Nephron progenitor cell (in vitro differentiated cells): ENCODE measurements around the gene TMEM38B.
A peak's percentile ranks its signal among the peaks of the same experiment; 100 is the strongest.

Experiments
- DNase-seq: peaks from one replicate; pipeline ENCODE4 v3.0.0; 2021
- H3K27ac Mint-ChIP-seq: 2 replicates; pipeline ENCODE4 v1.8.0; 2021; ENCODE audit warnings: mild to moderate bottlenecking, moderate library complexity, mixed read lengths
- H3K27me3 Mint-ChIP-seq: 2 replicates; pipeline ENCODE4 v1.8.0; 2021; ENCODE audit warnings: mild to moderate bottlenecking, low read depth, mixed read lengths; ENCODE audit not compliant: poor library complexity
- H3K36me3 Mint-ChIP-seq: 2 replicates; pipeline ENCODE4 v1.8.0; 2021; ENCODE audit warnings: low read depth, mixed read lengths
- H3K4me1 Mint-ChIP-seq: 2 replicates; pipeline ENCODE4 v1.8.0; 2021; ENCODE audit warnings: mixed read lengths
- H3K4me3 Mint-ChIP-seq: 2 replicates; pipeline ENCODE4 v1.8.0; 2021; ENCODE audit warnings: mild to moderate bottlenecking, moderate library complexity, mixed read lengths
- H3K9me3 Mint-ChIP-seq: 2 replicates; pipeline ENCODE4 v1.8.0; 2021; ENCODE audit warnings: mild to moderate bottlenecking, moderate library complexity, mixed read lengths
- CTCF ChIP-seq: fragments of 200-600 bp; sonication (generic); IDR thresholded peaks from 2 replicates; pipeline ENCODE4 v1.5.0; 2021; ENCODE audit warnings: antibody characterized with exemption

TMEM38B gene

GRCh38 chr9:105658351-105658750 is 36.0 kb upstream of the TMEM38B start:
- H3K4me1 Mint-ChIP-seq, result peaks cover 19% of the 10 kb centered on the region
- DNase-seq, result no peak
- H3K36me3 Mint-ChIP-seq, result no peaks in the 10 kb centered on the region
- no peak for TF ChIP-seq CTCF
- H3K27me3 Mint-ChIP-seq, result peaks cover 64% of the 10 kb centered on the region
- H3K4me3 Mint-ChIP-seq, result peak overlapping the region; percentile 35
- H3K27ac Mint-ChIP-seq, result no peak overlapping the region
- H3K9me3 Mint-ChIP-seq, result no peaks in the 10 kb centered on the region

DNA sequence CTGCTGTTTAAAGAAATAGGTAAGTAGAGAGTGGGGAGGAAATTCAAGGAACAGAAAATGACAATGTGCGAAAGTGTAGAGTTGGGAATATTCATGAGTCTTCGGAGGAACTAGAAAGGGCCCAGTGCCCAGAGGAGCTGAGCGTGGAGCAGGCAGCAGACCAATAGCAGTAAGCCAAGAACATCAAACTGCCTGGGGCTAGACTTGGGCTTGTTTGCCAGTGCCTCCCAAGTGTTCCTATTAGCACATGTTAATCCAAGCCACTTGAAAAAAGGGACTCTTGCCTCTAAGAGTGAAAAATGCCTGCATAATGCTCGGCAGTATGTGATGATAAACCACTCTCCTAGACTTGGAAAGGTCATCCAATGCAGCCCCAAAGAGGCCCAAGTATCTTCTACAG is 33.3 kb upstream of the TMEM38B start:
- Mint-ChIP-seq H3K36me3 (no peaks in the 10 kb centered on the region), H3K27ac (no peak overlapping the region), H3K4me1 (peaks cover 19% of the 10 kb centered on the region), H3K27me3 (peaks cover 40% of the 10 kb centered on the region), H3K9me3 (no peaks in the 10 kb centered on the region), H3K4me3 (no peak overlapping the region)
- DNase-seq, result no peak
- no peak for TF ChIP-seq CTCF

DNA sequence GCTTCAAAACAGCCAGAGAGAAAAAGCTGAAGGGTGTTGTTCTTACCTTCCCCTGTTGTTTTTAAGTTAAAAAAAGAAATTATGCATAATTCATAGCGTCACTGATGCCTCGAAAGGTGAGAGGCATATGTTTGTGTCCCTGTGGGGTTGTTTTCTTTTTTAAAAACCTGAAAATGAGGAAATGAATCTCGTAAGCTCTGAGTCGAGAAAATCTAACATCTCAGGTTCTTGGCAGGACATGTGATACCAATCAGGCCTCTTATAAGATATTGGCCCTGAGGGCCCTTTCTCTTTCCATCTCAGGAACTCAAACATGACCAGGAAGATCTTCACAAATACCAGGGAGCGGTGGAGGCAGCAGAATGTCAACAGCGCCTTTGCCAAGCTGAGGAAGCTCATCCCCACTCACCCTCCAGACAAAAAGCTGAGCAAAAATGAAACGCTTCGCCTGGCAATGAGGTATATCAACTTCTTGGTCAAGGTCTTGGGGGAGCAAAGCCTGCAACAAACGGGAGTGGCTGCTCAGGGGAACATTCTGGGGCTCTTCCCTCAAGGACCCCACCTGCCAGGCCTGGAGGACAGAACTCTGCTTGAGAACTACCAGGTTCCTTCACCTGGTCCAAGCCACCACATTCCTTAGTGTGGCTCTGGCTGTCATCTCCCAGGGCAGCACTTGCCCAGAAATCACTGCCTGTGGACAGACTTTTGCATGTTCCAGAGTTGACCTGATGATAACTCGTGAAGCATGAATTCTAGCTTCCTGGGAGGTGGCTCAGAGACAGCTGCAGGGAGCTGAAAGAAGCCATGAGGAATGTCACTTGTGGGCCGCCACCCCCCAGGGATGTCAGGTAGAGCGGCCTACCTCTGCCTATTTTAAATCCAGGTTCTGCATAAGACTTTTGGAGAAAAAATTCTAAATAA is 31.9 kb upstream of the TMEM38B start, which contains the start of gene TAL2:
Gene TAL2, plus strand, starts transcription at position 274 of the 921 bp plus-strand sequence. Its CDS starts 40 bp downstream, at position 314.
- Mint-ChIP-seq H3K36me3 (no peaks in the 10 kb centered on the region), H3K9me3 (no peaks in the 10 kb centered on the region), H3K4me3 (no peak within 1 kb of the TSS), H3K4me1 (peaks cover 10% of the 10 kb centered on the region), H3K27ac (peak within 1 kb of the TSS; percentile 74), H3K27me3 (peaks cover 27% of the 10 kb centered on the region)
- no peak for DNase-seq
- no peak for TF ChIP-seq CTCF

- H3K4me3 Mint-ChIP-seq, result no peak overlapping the region
- H3K9me3 Mint-ChIP-seq, result no peaks in the 10 kb centered on the region
- TF ChIP-seq CTCF, result no peak
- no peak overlapping the region for H3K27ac Mint-ChIP-seq
- no peaks in the 10 kb centered on the region for H3K36me3 Mint-ChIP-seq
- H3K4me1 Mint-ChIP-seq, result peaks cover 9% of the 10 kb centered on the region
- DNase-seq, result no peak
- peaks cover 14% of the 10 kb centered on the region for H3K27me3 Mint-ChIP-seq
These were observed 30.4 kb upstream of the TMEM38B start for GRCh38 chr9:105663914-105664313.

DNA sequence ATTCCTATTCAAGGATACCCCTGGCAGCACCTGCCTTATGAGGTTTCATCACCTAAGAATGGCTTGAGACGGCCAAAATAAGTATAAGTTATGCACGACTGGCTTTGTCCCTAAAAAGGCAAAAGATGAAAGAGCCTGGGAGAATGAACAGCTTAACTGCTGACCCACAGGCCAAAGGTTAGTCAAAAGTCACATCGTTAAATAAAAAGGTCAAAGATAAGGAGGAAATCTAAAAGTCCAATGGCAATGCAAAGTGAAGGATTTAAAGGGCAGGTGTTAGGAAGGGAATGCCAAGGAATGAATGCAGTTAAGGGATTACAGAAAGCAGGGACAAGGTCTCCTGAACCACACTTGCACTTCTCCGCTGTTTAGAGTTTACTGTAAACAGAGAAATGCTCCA is 26.5 kb upstream of the TMEM38B start:
- H3K9me3 Mint-ChIP-seq, result no peaks in the 10 kb centered on the region
- no peaks in the 10 kb centered on the region for H3K27me3 Mint-ChIP-seq
- no peak for DNase-seq
- H3K4me1 Mint-ChIP-seq, result peaks cover 9% of the 10 kb centered on the region
- no peak for TF ChIP-seq CTCF
- H3K36me3 Mint-ChIP-seq, result no peaks in the 10 kb centered on the region
- no peak overlapping the region for H3K27ac Mint-ChIP-seq
- H3K4me3 Mint-ChIP-seq, result no peak overlapping the region

GRCh38 chr9:105670315-105670714 is 24.0 kb upstream of the TMEM38B start:
- no peak for DNase-seq
- peaks cover 4% of the 10 kb centered on the region for H3K27me3 Mint-ChIP-seq
- H3K4me3 Mint-ChIP-seq, result no peak overlapping the region
- H3K9me3 Mint-ChIP-seq, result no peaks in the 10 kb centered on the region
- no peak for TF ChIP-seq CTCF
- H3K4me1 Mint-ChIP-seq, result peaks cover 13% of the 10 kb centered on the region
- no peaks in the 10 kb centered on the region for H3K36me3 Mint-ChIP-seq
- no peak overlapping the region for H3K27ac Mint-ChIP-seq
